Ishikawa (cell line): Measurements from ENCODE around the gene AP4E1.

ENCODE experiments used
- CEBPB ChIP-seq: IDR thresholded peaks from 2 replicates; pipeline ENCODE4 v1.6.1; 2012
- CREB1 ChIP-seq: IDR thresholded peaks from 2 replicates; pipeline ENCODE4 v1.6.1; 2012; ENCODE audit warnings: low read depth
- EGR1 ChIP-seq: IDR thresholded peaks from 2 replicates; pipeline ENCODE4 v1.6.1; 2012
- EP300 ChIP-seq: IDR thresholded peaks from 2 replicates; pipeline ENCODE4 v1.6.1; 2012; ENCODE audit warnings: borderline replicate concordance
- RAD21 ChIP-seq: IDR thresholded peaks from 2 replicates; pipeline ENCODE4 v1.6.1; 2012; ENCODE audit warnings: low read depth
- TAF1 ChIP-seq: IDR thresholded peaks from 2 replicates; pipeline ENCODE4 v1.6.1; 2012; ENCODE audit warnings: low read depth, mild to moderate bottlenecking
- USF1 ChIP-seq: IDR thresholded peaks from 2 replicates; pipeline ENCODE4 v1.6.1; 2012
- YY1 ChIP-seq: IDR thresholded peaks from 2 replicates; pipeline ENCODE4 v1.6.1; 2012; ENCODE audit warnings: low read depth
- ZBTB7A ChIP-seq: IDR thresholded peaks from 2 replicates; pipeline ENCODE4 v1.6.1; 2012; ENCODE audit warnings: low read depth

- TF ChIP-seq CREB1 (no peak), EP300 (no peak), CEBPB (no peak), YY1 (no peak), RAD21 (no peak), TAF1 (no peak), EGR1 (no peak), ZBTB7A (no peak), USF1 (no peak)
Measured at GRCh38 chr15:50906954-50907600, 1.4 kb upstream of the AP4E1 start.
